IPS-11a (cell line): ENCODE results near the gene HLA-A.

ENCODE experiments used
- H3K4me3 ChIP-seq: one replicate; pipeline ENCODE4 v1.5.1; 2013; ENCODE audit warnings: low read depth, low read length, control low read depth

The HLA-A gene

GRCh38 chr6:29984232-29984631, 41.9 kb downstream of the HLA-A start:
- H3K4me3 ChIP-seq = no peak overlapping the region

GRCh38 chr6:29984992-29985391, 42.7 kb downstream of the HLA-A start:
- no peak overlapping the region for H3K4me3 ChIP-seq

- no peak overlapping the region for H3K4me3 ChIP-seq
Measured at GRCh38 chr6:29986179-29986781, 43.9 kb downstream of the HLA-A start.

- H3K4me3 ChIP-seq = no peak overlapping the region
Measured at GRCh38 chr6:29989211-29989610, 46.9 kb downstream of the HLA-A start.

GRCh38 chr6:29990931-29991330, 48.6 kb downstream of the HLA-A start:
- H3K4me3 ChIP-seq = no peak overlapping the region

- H3K4me3 ChIP-seq = no peak overlapping the region
Measured at GRCh38 chr6:29992807-29993206, 50.5 kb downstream of the HLA-A start.

GRCh38 chr6:29994826-29995225, 52.5 kb downstream of the HLA-A start:
- no peak overlapping the region for H3K4me3 ChIP-seq

- no peak overlapping the region for H3K4me3 ChIP-seq
Measured at GRCh38 chr6:29995340-29995777, 53.0 kb downstream of the HLA-A start.
